Left ventricle myocardium inferior (tissue), 1 donor: ENCODE measurements around the gene SLC25A47. TPM values are rescaled to one million over a fixed set of nuclear protein-coding genes. Genes with fewer than 3 reads are reported as not detected.

Experiments
- DNase-seq: peaks from one replicate; pipeline ENCODE4 v3.0.0-alpha.2; 2020
- H3K27ac ChIP-seq: fragments of 200-600 bp; replicated peaks from 2 replicates; pipeline ENCODE4 v1.8.0; 2021
- H3K27me3 ChIP-seq: fragments of 200-600 bp; 2 replicates; pipeline ENCODE4 v1.8.0; 2021; ENCODE audit warnings: low read depth
- H3K36me3 ChIP-seq: fragments of 200-600 bp; 2 replicates; pipeline ENCODE4 v1.8.0; 2021
- H3K4me1 ChIP-seq: fragments of 200-600 bp; 2 replicates; pipeline ENCODE4 v1.8.0; 2021
- H3K4me3 ChIP-seq: fragments of 200-600 bp; 2 replicates; pipeline ENCODE4 v1.8.0; 2021; ENCODE audit warnings: mild to moderate bottlenecking, moderate library complexity
- H3K9me3 ChIP-seq: fragments of 200-600 bp; replicated peaks from 2 replicates; pipeline ENCODE4 v1.8.0; 2021
- intact Hi-C: fragments of 100-400 bp; cut with micrococcal nuclease; formaldehyde crosslinking; loops from one replicate; pipeline ENCODE4 v1.11.0; 2022
- total RNA-seq: library from RNA; stranded (reverse); fragmentation: NEBNext Ultra II Directional; extraction: Animal tissue kit (Norgen Biotek cat#: 25700); gene quantifications from one replicate; pipeline ENCODE4 v1.2.1, GENCODE V29; 2021
- TF ChIP-seq, protein P1 (sequence below): fragments of 200-600 bp; IDR thresholded peaks from 2 replicates; pipeline ENCODE4 v1.8.0; 2021; ENCODE audit warnings: antibody characterized with exemption, mild to moderate bottlenecking, borderline replicate concordance
- donor health status: DM: no; HTN: yes; CAD: no; lungs with severe emphysema.

Gene SLC25A47
- total RNA-seq, 1 donor from 2014 or later = not detected

DNA sequence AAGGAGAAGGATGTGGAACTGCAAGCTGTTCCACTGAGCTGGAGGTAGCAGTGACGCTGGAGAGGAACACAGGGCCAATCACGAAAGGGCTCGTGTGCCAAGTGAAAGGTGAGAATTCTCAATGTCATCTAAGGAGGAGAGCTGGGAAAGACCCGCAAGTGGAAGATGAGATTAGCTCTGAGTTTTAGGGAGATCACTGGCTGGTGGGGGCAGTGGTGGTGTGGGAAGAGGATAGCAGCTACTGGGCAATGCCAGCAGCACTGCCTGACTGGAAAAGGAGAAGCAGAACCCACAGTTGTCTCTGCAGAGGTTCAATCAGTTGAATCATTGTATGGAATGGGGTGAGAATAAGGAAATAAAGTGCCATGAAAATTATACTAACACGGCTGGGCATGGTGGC is 27.8 kb downstream of the SLC25A47 start:
- no peak for DNase-seq
- Histone ChIP-seq H3K4me1 (peaks cover 16% of the 10 kb centered on the region), H3K27ac (no peak overlapping the region), H3K4me3 (no peak overlapping the region), H3K27me3 (no peaks in the 10 kb centered on the region), H3K36me3 (peaks cover 95% of the 10 kb centered on the region), H3K9me3 (no peaks in the 10 kb centered on the region)
- TF ChIP-seq, protein P1, sequence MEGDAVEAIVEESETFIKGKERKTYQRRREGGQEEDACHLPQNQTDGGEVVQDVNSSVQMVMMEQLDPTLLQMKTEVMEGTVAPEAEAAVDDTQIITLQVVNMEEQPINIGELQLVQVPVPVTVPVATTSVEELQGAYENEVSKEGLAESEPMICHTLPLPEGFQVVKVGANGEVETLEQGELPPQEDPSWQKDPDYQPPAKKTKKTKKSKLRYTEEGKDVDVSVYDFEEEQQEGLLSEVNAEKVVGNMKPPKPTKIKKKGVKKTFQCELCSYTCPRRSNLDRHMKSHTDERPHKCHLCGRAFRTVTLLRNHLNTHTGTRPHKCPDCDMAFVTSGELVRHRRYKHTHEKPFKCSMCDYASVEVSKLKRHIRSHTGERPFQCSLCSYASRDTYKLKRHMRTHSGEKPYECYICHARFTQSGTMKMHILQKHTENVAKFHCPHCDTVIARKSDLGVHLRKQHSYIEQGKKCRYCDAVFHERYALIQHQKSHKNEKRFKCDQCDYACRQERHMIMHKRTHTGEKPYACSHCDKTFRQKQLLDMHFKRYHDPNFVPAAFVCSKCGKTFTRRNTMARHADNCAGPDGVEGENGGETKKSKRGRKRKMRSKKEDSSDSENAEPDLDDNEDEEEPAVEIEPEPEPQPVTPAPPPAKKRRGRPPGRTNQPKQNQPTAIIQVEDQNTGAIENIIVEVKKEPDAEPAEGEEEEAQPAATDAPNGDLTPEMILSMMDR = no peak
- intact Hi-C loops = no loop called here

- Histone ChIP-seq H3K36me3 (peaks cover 91% of the 10 kb centered on the region), H3K9me3 (peaks cover 3% of the 10 kb centered on the region), H3K27ac (peak overlapping the region; percentile 82), H3K4me3 (no peak overlapping the region), H3K27me3 (no peaks in the 10 kb centered on the region), H3K4me1 (peaks cover 40% of the 10 kb centered on the region)
- TF ChIP-seq, protein P1 = no peak
- DNase-seq = no peak
- intact Hi-C loops = no loop called here
Observed at GRCh38 chr14:100358396-100358795, 35.3 kb downstream of the SLC25A47 start.

- Histone ChIP-seq H3K4me3 (no peak overlapping the region), H3K27ac (peak overlapping the region; percentile 82), H3K27me3 (no peaks in the 10 kb centered on the region), H3K4me1 (peaks cover 47% of the 10 kb centered on the region), H3K9me3 (peaks cover 3% of the 10 kb centered on the region), H3K36me3 (peaks cover 91% of the 10 kb centered on the region)
- TF ChIP-seq, protein P1 = no peak
- DNase-seq = no peak
- intact Hi-C loops = no loop called here
Observed at GRCh38 chr14:100359111-100359510, 36.0 kb downstream of the SLC25A47 start.

GRCh38 chr14:100359881-100360280 is 36.7 kb downstream of the SLC25A47 start:
- intact Hi-C loops = no loop called here
- no peak for DNase-seq
- Histone ChIP-seq H3K4me3 (no peak overlapping the region), H3K36me3 (peaks cover 89% of the 10 kb centered on the region), H3K27me3 (no peaks in the 10 kb centered on the region), H3K4me1 (peaks cover 48% of the 10 kb centered on the region), H3K27ac (peak overlapping the region; percentile 82), H3K9me3 (peaks cover 3% of the 10 kb centered on the region)
- TF ChIP-seq, protein P1 = no peak

GRCh38 chr14:100361626-100362025 is 38.5 kb downstream of the SLC25A47 start:
- intact Hi-C loops = no loop called here
- Histone ChIP-seq H3K4me1 (peaks cover 46% of the 10 kb centered on the region), H3K36me3 (peaks cover 93% of the 10 kb centered on the region)

More at GRCh38 chr14:100361626-100362025, 38.5 kb downstream of the SLC25A47 start:
- DNase-seq = no peak
- TF ChIP-seq, protein P1 = no peak
- Histone ChIP-seq H3K27ac (peak overlapping the region; percentile 82), H3K9me3 (peaks cover 3% of the 10 kb centered on the region), H3K4me3 (no peak overlapping the region), H3K27me3 (no peaks in the 10 kb centered on the region)
